ENCODE measurements around the gene GTPBP10. TPM values are rescaled to one million over a fixed set of nuclear protein-coding genes. Genes with fewer than 3 reads are reported as not detected.
"Not testable (repeated sequence)": the region's sequence is repeated elsewhere in the genome, so short reads cannot be mapped to it uniquely, and the experiment has no call there.

The GTPBP10 gene
- total RNA-seq, 2 donors from 2014 or later = 29.5 to 30.4 TPM

DNA sequence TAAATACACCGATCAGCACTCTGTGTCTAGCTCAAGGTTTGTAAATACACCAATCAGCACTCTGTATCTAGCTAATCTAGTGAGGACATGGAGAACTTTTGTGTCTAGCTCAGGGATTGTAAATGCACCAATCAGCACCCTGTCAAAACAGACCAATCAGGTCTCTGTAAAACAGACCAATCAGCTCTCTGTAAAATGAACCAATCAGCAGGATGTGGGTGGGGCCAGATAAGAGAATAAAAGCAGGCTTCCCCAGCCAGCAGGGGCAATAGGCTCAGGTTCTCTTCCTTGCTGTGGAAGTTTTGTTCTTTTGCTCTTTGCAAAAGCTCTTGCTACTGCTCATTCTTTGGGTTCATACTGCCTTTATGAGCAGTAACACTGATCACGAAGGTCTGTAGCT is 11.6 kb upstream of the GTPBP10 start:
- H3K27me3 Mint-ChIP-seq; H3K9me3 Mint-ChIP-seq; H3K4me1 Mint-ChIP-seq; ATAC-seq (replicated peaks); H3K36me3 Mint-ChIP-seq (ENCODE audit: low read depth); H3K27ac Mint-ChIP-seq; H3K4me3 Mint-ChIP-seq: not testable (repeated sequence)

DNA sequence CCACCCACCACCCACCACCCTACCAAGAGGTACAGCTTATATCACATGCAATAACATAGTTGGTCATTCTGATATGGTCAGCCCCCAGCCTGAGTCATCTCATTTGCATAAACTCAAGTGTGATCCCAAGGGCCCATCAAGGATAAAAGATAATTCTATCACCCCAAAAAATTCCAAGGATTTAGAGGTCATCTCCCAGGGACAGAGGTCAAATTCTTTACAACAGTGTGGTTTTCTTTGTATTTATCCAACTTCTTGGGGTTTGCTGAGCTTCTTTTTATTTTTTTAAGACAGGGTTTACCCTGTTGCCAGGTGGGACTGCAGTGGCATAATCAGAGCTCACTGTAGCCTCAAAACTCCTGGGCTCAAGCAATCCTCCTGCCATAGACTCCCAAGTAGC is 9.4 kb upstream of the GTPBP10 start:
- no peaks in the 10 kb centered on the region for H3K36me3 Mint-ChIP-seq (ENCODE audit: low read depth)
- peaks cover 8% of the 10 kb centered on the region for H3K27me3 Mint-ChIP-seq
- H3K27ac Mint-ChIP-seq = no peak overlapping the region
- no peak for ATAC-seq (replicated peaks)
- H3K4me3 Mint-ChIP-seq = no peak overlapping the region
- H3K4me1 Mint-ChIP-seq = no peaks in the 10 kb centered on the region
- no peaks in the 10 kb centered on the region for H3K9me3 Mint-ChIP-seq

DNA sequence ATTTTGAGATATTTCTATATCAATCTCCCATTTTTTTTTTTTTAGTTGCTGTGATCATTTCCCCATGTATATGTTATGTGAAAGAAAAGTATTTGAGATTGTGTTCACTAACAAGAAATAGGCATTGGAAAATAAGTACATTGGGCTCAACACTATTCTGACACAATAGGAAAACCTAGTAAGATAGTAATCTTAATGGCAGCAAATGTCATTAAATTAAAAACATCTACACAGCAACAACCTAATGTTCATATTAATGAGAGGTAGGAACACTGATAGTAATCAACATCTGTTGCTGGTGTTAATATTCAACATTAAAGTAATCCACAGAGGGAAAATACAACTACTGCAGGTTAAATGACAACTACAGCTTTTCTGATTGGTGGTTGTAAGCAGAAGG is 1.5 kb upstream of the GTPBP10 start:
- no peak for ATAC-seq (replicated peaks)
- peaks cover 23% of the 10 kb centered on the region for H3K4me1 Mint-ChIP-seq
- peak overlapping the region; percentile 87 for H3K4me3 Mint-ChIP-seq
- H3K9me3 Mint-ChIP-seq = peaks cover 4% of the 10 kb centered on the region
- peak overlapping the region; percentile 91 for H3K27ac Mint-ChIP-seq
- no peaks in the 10 kb centered on the region for H3K27me3 Mint-ChIP-seq
- H3K36me3 Mint-ChIP-seq (ENCODE audit: low read depth) = peaks cover 13% of the 10 kb centered on the region

DNA sequence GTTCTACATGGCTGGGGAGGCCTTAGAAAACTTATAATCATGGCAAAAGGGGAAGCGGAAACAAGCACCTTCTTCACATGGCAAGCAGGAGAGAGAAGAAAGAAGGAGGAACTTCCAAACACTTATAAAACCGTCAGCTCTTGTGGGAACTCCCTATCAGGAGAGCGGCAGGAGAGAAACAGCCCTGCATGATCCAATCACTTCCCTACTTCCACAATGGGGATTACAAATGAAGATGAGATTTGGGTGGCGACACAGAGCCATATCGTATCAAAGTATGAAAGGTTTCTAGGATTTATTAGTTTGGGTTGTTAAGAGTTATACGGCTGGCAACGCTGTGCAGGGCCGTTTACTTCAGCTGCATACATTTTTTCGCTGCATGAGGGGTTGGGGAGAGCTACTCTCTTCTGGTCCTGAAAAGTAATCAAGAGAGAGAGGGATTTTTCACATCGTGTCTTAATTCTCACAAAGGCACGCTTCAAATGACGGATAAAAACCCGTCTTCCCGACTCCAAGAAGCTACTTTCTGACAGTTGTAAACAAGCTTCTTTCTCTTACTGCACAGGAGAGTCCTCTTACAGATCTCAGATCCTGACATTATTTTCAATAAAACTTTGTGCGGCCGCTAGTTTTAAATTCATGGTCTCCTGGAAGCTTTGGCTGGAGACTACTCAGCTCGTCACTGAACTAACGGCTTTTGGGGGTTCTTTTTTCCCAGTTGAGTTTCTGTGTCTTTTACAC is 751 bp upstream of the GTPBP10 start:
- Mint-ChIP-seq H3K4me3 (peak overlapping the region; percentile 87), H3K36me3 (ENCODE audit: low read depth) (peaks cover 20% of the 10 kb centered on the region), H3K27me3 (no peaks in the 10 kb centered on the region), H3K4me1 (peaks cover 29% of the 10 kb centered on the region), H3K9me3 (peaks cover 4% of the 10 kb centered on the region), H3K27ac (peak overlapping the region; percentile 91)
- peak; percentile 18 for ATAC-seq (replicated peaks)

DNA sequence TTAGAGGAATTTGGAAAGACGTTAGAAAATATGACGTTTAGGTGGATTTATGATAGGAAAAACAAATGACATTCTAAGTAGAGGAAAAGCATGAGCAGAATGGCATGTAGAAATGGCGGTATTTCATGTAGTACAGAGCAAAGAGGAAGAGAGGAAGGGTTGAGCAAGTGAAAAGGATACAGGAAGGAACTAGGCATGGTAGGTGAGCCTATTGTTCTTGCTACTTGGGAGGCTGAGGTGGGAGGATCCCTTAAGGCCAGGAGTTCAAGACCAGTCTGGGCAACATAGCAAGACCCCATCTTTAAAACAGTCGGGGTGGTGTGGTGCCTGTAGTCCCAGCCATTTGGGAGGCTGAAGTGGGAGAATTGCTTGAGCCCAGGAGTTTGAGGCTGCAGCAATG is 1.2 kb downstream of the GTPBP10 start:
- Mint-ChIP-seq H3K4me1 (peaks cover 32% of the 10 kb centered on the region), H3K36me3 (ENCODE audit: low read depth) (peaks cover 33% of the 10 kb centered on the region), H3K4me3 (peak overlapping the region; percentile 87), H3K9me3 (peaks cover 4% of the 10 kb centered on the region), H3K27ac (peak overlapping the region; percentile 91), H3K27me3 (no peaks in the 10 kb centered on the region)
- ATAC-seq (replicated peaks) = no peak

DNA sequence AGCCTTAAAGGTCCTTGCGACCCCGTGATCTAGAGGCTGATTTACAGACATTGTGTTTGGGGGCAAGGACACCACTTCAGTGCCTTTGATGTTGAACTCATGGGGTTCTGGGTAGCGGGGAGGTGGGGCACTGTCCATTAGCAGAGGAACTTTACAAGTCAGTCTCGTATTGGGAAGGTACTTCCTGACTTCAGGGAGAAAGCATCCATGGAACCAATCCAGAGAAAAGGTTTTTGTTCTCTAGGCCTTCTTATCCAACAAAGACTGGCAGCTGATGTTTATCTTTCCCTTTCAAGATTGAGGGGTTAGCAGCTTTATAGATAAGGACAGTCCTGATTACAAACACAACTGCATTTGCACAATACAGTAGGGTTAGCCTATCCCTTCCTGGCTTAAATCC is 2.8 kb downstream of the GTPBP10 start:
- Mint-ChIP-seq H3K4me1 (peaks cover 32% of the 10 kb centered on the region), H3K27me3 (no peaks in the 10 kb centered on the region), H3K9me3 (peaks cover 4% of the 10 kb centered on the region), H3K36me3 (ENCODE audit: low read depth) (peaks cover 48% of the 10 kb centered on the region), H3K4me3 (peak overlapping the region; percentile 5), H3K27ac (no peak overlapping the region)
- ATAC-seq (replicated peaks) = no peak

DNA sequence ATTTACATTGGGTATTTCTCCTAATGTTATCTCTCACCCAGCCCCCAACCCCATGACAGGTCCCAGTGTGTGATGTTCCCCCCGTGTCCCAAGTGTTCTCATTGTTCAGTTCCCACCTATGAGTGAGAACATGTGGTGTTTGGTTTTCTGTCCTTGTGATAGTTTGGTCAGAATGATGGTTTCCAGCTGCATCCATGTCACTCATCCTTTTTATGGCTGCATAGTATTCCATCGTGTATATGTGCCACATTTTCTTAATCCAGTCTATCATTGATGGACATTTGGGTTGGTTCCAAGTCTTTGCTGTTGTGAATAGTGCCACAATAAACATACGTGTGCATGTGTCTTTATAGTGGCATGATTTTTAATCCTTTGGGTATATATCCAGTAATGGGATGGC is 3.5 kb downstream of the GTPBP10 start:
- H3K9me3 Mint-ChIP-seq = not testable (repeated sequence)
- Mint-ChIP-seq H3K36me3 (ENCODE audit: low read depth) (peaks cover 55% of the 10 kb centered on the region), H3K4me1 (peaks cover 32% of the 10 kb centered on the region)

DNA sequence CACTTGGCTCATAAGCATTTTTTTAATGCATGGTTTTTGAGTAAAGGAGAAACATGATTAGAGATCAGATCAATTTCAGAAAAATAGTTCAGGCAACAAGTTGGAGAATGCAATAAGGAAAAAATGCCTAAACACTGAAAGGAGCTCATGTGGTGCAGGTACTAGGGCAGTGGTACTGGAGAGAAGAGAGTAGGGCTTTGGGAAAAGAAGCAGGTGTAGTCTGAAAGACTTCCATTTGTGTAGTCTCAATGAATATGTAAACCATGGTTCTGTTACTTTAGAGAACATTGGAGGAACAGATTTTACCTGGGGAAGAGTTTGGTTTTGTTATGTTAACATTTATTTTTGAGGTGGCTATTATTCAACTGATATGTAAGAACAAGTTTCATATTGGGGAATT is 5.5 kb downstream of the GTPBP10 start:
- Mint-ChIP-seq H3K4me3 (no peak overlapping the region), H3K36me3 (ENCODE audit: low read depth) (peaks cover 68% of the 10 kb centered on the region), H3K9me3 (peaks cover 7% of the 10 kb centered on the region), H3K27ac (no peak overlapping the region), H3K4me1 (peaks cover 24% of the 10 kb centered on the region), H3K27me3 (no peaks in the 10 kb centered on the region)
- no peak for ATAC-seq (replicated peaks)

More for the DNA sequence above, 3.5 kb downstream of the GTPBP10 start:
- H3K4me3 Mint-ChIP-seq; ATAC-seq (replicated peaks); H3K27ac Mint-ChIP-seq; H3K27me3 Mint-ChIP-seq: not testable (repeated sequence)

DNA sequence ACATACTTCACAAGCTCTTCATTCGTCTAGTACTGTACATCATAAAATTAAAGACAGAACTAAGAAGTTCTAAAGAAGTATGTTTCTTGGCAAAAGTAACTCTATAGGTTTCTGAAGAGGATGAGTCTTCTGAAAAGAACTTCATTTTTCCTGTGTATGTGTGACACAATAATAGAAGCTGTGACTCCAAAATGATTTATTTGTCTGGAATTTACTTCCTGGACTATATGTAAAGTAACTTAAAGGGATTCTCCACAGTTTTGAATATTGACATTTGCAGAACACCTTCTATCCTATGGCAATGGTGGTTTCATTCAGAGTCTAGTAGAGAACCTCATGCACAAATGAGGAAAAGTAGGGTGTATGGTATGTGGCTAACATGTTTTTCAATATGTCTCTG is 36.9 kb downstream of the GTPBP10 start:
- Mint-ChIP-seq H3K36me3 (ENCODE audit: low read depth) (peaks cover 90% of the 10 kb centered on the region), H3K4me3 (no peak overlapping the region), H3K27ac (no peak overlapping the region), H3K9me3 (no peaks in the 10 kb centered on the region), H3K27me3 (no peaks in the 10 kb centered on the region), H3K4me1 (no peaks in the 10 kb centered on the region)
- ATAC-seq (replicated peaks) = no peak

DNA sequence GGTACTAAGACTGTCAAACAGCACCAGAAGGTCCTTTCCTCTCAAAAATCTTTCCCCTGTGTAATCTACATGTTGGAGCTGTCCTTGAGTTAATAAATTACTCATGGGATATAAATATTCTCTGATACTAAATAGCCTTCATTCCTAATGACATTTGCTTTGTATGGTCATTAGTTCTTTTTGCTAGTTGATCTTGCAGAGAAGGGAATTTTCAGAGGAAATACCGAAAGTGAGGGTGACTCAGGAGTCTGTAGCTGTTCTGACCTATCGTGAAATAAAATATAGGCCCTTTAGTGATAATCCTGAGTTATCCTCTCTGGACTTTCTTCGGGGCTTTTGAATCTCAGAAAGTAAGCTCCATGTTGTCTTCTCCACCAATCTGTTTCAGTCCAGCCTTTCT is 37.3 kb downstream of the GTPBP10 start:
- H3K27ac Mint-ChIP-seq = no peak overlapping the region
- no peak for ATAC-seq (replicated peaks)
- H3K36me3 Mint-ChIP-seq (ENCODE audit: low read depth) = peaks cover 85% of the 10 kb centered on the region
- no peaks in the 10 kb centered on the region for H3K27me3 Mint-ChIP-seq
- no peaks in the 10 kb centered on the region for H3K4me1 Mint-ChIP-seq
- H3K9me3 Mint-ChIP-seq = no peaks in the 10 kb centered on the region
- no peak overlapping the region for H3K4me3 Mint-ChIP-seq

DNA sequence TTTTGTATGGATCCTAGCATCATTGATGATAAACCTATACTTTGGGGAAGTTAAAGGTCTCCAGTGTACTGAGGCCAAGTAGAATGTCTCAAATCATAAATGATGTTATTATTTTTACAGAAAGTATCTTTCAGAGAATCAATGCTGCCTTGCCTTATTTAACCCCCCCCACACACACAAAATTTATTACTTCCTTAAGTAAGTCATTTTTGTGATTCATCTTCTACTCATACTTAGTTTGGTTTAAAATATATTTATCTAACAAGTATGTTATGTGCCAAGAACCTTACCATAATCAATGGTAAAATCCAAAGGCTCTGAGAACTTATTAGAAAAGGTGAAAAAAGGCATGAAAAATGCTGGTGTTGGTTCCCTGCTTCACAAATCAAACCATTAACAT is 37.9 kb downstream of the GTPBP10 start:
- no peak overlapping the region for H3K27ac Mint-ChIP-seq
- no peak for ATAC-seq (replicated peaks)

DNA sequence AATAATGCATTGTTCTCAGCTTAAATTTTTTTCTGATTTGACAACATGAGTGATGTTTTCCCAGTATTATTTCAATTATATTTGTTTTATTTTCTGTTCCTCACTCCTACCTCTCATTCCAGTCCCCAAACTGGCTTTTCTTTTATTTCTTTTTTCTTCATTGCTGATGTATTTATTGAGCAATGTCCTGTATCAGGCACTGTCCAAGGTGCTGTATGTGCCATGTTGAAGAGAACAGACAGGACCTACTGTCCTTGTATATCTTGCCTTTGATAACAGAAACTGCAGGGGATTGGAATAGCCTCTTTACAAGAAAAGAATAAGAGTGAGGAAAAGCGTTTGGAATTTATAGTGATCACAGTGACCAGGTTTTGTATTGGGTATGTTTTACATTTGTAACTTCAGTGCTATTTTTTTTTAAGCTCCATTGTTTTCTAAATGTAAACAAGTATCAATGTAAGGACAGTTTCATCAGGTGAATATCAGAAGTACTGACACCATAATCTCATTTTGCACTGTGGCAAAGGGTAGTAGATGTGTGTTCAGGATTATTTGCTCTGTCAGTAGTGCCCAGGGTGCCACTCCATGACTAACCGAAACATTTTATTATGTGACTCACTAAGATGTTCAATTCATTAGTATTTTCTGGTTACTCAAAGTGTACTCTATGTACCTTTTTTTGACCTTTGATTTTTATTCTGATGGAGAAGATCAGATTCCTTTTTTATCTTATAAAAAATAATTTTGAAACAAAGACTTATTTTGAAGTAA is 41.1 kb downstream of the GTPBP10 start:
- H3K27ac Mint-ChIP-seq = no peak overlapping the region
- H3K4me3 Mint-ChIP-seq = no peak overlapping the region
- H3K27me3 Mint-ChIP-seq = no peaks in the 10 kb centered on the region
- no peak for ATAC-seq (replicated peaks)
- H3K9me3 Mint-ChIP-seq = no peaks in the 10 kb centered on the region
- peaks cover 47% of the 10 kb centered on the region for H3K36me3 Mint-ChIP-seq (ENCODE audit: low read depth)
- H3K4me1 Mint-ChIP-seq = no peaks in the 10 kb centered on the region

More for the DNA sequence above, 37.9 kb downstream of the GTPBP10 start:
- no peaks in the 10 kb centered on the region for H3K27me3 Mint-ChIP-seq
- peaks cover 80% of the 10 kb centered on the region for H3K36me3 Mint-ChIP-seq (ENCODE audit: low read depth)
- no peaks in the 10 kb centered on the region for H3K9me3 Mint-ChIP-seq
- no peaks in the 10 kb centered on the region for H3K4me1 Mint-ChIP-seq
- H3K4me3 Mint-ChIP-seq = no peak overlapping the region

DNA sequence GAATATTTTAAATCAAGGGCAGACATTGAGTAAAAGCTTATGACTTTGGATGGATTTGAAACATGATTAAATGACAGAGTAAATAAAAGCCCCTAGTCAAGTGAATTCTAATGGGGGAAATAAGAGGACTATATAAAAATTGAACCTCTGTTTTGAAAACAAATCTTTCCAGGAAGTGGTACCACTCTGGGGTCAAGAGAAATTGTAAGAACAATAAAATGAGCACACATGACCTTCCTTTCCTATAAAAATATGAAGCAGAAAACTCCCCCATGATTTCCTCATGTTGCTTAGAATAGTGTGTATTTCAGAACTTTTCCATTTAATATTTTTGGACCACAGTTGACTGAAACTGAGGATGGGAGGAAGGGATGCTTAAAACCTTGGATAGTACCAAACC is 44.4 kb downstream of the GTPBP10 start:
- no peak for ATAC-seq (replicated peaks)
- Mint-ChIP-seq H3K36me3 (ENCODE audit: low read depth) (peaks cover 15% of the 10 kb centered on the region), H3K27me3 (no peaks in the 10 kb centered on the region), H3K9me3 (peaks cover 9% of the 10 kb centered on the region), H3K4me1 (no peaks in the 10 kb centered on the region), H3K4me3 (no peak overlapping the region), H3K27ac (no peak overlapping the region)

DNA sequence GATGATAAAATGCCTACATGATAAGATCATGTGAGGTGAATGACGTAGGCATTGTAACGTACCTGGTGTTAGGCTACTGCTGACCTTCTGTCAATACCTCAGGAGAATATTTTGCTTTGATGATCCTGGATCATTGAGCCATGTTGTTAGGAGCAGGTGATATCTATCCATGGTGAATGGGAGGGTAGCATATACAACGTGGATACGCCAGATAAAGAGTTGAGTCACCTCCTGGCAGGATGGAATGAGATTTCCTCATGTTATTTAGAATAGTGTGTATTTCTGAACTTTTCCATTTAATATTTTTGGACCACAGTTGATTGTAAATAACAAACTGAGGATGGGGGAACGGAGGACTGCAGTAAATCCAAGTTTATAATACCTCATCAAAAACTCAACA is 45.0 kb downstream of the GTPBP10 start:
- H3K4me1 Mint-ChIP-seq = no peaks in the 10 kb centered on the region
- H3K27me3 Mint-ChIP-seq = no peaks in the 10 kb centered on the region
- peaks cover 13% of the 10 kb centered on the region for H3K9me3 Mint-ChIP-seq
- ATAC-seq (replicated peaks) = no peak
- no peak overlapping the region for H3K27ac Mint-ChIP-seq
- peaks cover 9% of the 10 kb centered on the region for H3K36me3 Mint-ChIP-seq (ENCODE audit: low read depth)
- H3K4me3 Mint-ChIP-seq = no peak overlapping the region

DNA sequence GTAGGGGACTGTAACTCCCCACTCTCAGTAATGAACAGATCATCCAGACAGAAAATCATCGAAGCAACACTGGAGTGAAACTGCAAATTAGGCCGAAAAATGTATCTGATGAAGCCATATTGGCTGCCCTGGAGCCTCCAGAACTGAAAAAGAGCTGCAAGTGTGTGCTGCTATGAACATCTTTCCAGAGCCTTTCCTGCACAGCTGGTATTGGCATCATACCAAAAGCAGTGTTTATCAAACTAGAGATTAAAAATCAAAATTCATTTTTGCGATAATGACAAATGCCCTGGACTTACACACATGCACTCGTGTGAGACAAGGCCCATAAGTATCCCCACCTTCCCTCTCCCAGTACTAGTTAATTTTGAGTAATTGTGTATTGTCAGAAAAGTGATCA is 49.9 kb downstream of the GTPBP10 start:
- Mint-ChIP-seq H3K27me3 (no peaks in the 10 kb centered on the region), H3K9me3 (peaks cover 25% of the 10 kb centered on the region), H3K4me1 (no peaks in the 10 kb centered on the region), H3K36me3 (ENCODE audit: low read depth) (no peaks in the 10 kb centered on the region), H3K27ac (no peak overlapping the region), H3K4me3 (no peak overlapping the region)
- no peak for ATAC-seq (replicated peaks)
